K562 (cell line): ENCODE results near the gene LMX1B. TPM values are rescaled to one million over a fixed set of nuclear protein-coding genes. Genes with fewer than 3 reads are reported as not detected.

Source experiments
- ATAC-seq: fragments of 200-7000 bp; cut with Tn5 transposase; 3 replicates; pipeline ENCODE4 v1.9.1; 2020; ENCODE audit warnings: moderate library complexity
- BruUV-seq: library from RNA; stranded (reverse); fragments of 400-500 nt; replicated peaks from 2 replicates; lab custom pipeline; 2021; lab: Mats Ljungman, UMichigan
- CTCF ChIA-PET: fragments of 300-600 bp; formaldehyde crosslinking; extraction: SDS; loops from one replicate; lab custom pipeline; 2021; ENCODE audit warnings: low intra/inter-chr PET ratio; lab: Yijun Ruan, JAX
- POLR2A ChIA-PET: fragments of 300-600, 350-650 bp; sonication (Branson Sonifier 250); formaldehyde crosslinking; extraction: SDS; loops from one replicate; lab custom pipeline; 2021; ENCODE audit warnings: antibody characterized with exemption, inconsistent platforms; lab: Yijun Ruan, JAX
- DNase-seq, 4 experiments: peaks; one replicate each; pipeline versions ENCODE4 v3.0.0 to v3.0.0-alpha.2; 2011 to 2018; ENCODE audit warnings: low spot score in 3 of 4, mixed read lengths in 3 of 4; ENCODE audit errors: extremely low read depth in 1 of 4
- FAIRE-seq: peaks from 2 replicates; lab custom pipeline; 2011; peaks lifted over from hg19 to GRCh38; lab: Jason Lieb, UNC
- H2AFZ ChIP-seq: 2 replicates; pipeline ENCODE4 v1.6.0; 2011; ENCODE audit warnings: low read depth, low read length, control low read depth, inconsistent platforms
- H3K27ac ChIP-seq: fragments of 200-600 bp; 3 replicates; pipeline ENCODE4 v1.8.0; 2011; ENCODE audit warnings: low read depth, mild to moderate bottlenecking, control low read depth, inconsistent platforms, low read length, moderate library complexity, mixed read lengths; ENCODE audit errors: extremely low read depth
- H3K27me3 ChIP-seq, 2 experiments: fragments of 300-600 bp in 1 of 2; 2 replicates in 1 of 2; 3 replicates in 1 of 2; pipeline versions ENCODE4 v1.6.0 to v1.8.0; 2011; ENCODE audit warnings: inconsistent platforms in 2 of 2, low read length in 2 of 2, mild to moderate bottlenecking in 1 of 2, mixed read lengths in 1 of 2, moderate library complexity in 1 of 2; ENCODE audit not compliant: control insufficient read depth in 2 of 2, insufficient read depth in 2 of 2
- H3K36me3 ChIP-seq: fragments of 300-600 bp; 3 replicates; pipeline ENCODE4 v1.8.0; 2011; ENCODE audit warnings: mild to moderate bottlenecking, low read length, inconsistent platforms; ENCODE audit not compliant: control insufficient read depth, insufficient read depth
- H3K4me1 ChIP-seq, 2 experiments: fragments of 200-600 bp in 1 of 2; replicated peaks in 1 of 2; 2 replicates in 1 of 2; 3 replicates in 1 of 2; pipeline versions ENCODE4 v1.5.1 to v1.8.0; 2011; ENCODE audit warnings: inconsistent platforms in 2 of 2, low read length in 2 of 2, mild to moderate bottlenecking in 1 of 2, mixed read lengths in 1 of 2, moderate library complexity in 1 of 2; ENCODE audit not compliant: control insufficient read depth in 2 of 2, insufficient read depth in 2 of 2
- H3K4me2 ChIP-seq: 2 replicates; pipeline ENCODE4 v1.6.1; 2011; ENCODE audit warnings: low read length, control low read depth, inconsistent platforms, mixed read lengths; ENCODE audit not compliant: insufficient read depth
- H3K4me3 ChIP-seq: fragments of 200-600 bp; sonication (generic), shearing (Covaris generic); 2 replicates; pipeline ENCODE4 v1.5.1; 2016; ENCODE audit warnings: control low read depth, inconsistent platforms
- H3K79me2 ChIP-seq: fragments of 200-600 bp; 3 replicates; pipeline ENCODE4 v1.8.0; 2011; ENCODE audit warnings: low read length, inconsistent platforms; ENCODE audit not compliant: control insufficient read depth, insufficient read depth
- H3K9ac ChIP-seq, 2 experiments: 2 replicates each; pipeline versions ENCODE4 v1.6.0 to v1.6.1; 2011; ENCODE audit warnings: low read depth in 2 of 2, low read length in 2 of 2, control low read depth in 1 of 2, inconsistent platforms in 1 of 2, mild to moderate bottlenecking in 1 of 2, mixed read lengths in 1 of 2; ENCODE audit not compliant: insufficient read depth in 1 of 2
- H3K9me1 ChIP-seq: one replicate; pipeline ENCODE4 v1.6.0; 2011; ENCODE audit warnings: inconsistent platforms, mild to moderate bottlenecking, low read length, moderate library complexity; ENCODE audit not compliant: control insufficient read depth, insufficient read depth
- H3K9me3 ChIP-seq: replicated peaks from 2 replicates; pipeline ENCODE4 v1.5.1; 2011; ENCODE audit warnings: low read depth, low read length, inconsistent platforms; ENCODE audit not compliant: control insufficient read depth, insufficient read depth
- H4K20me1 ChIP-seq: replicated peaks from 2 replicates; pipeline ENCODE4 v1.6.1; 2011; ENCODE audit warnings: low read length, inconsistent platforms, mixed read lengths; ENCODE audit not compliant: control insufficient read depth, insufficient read depth
- HDAC3 ChIP-seq: fragments of 450-650 bp; IDR thresholded peaks from 2 replicates; pipeline ENCODE4 v1.6.1; 2018; ENCODE audit warnings: borderline replicate concordance, mild to moderate bottlenecking, moderate library complexity; ENCODE audit not compliant: partially characterized antibody
- HNRNPLL ChIP-seq: fragments of 200-400 bp; formaldehyde crosslinking; IDR thresholded peaks from 2 replicates; pipeline ENCODE4 v1.6.1; 2017; ENCODE audit warnings: low read length, low read depth, mild to moderate bottlenecking; ENCODE audit not compliant: poor library complexity, severe bottlenecking
- NRF1 ChIP-seq, 2 experiments: fragments of 450-650 bp; IDR thresholded peaks in 1 of 2; conservative IDR thresholded peaks in 1 of 2; 2 replicates each; pipeline ENCODE4 v1.6.1; 2014; ENCODE audit warnings: mild to moderate bottlenecking in 2 of 2
- ZNF184 ChIP-seq: sonication (generic); formaldehyde crosslinking; IDR thresholded peaks from 2 replicates; pipeline ENCODE4 v1.5.0; 2020; ENCODE audit warnings: missing genetic modification reagents
- ZNF24 ChIP-seq: fragments of 450-650 bp; IDR thresholded peaks from 2 replicates; pipeline ENCODE4 v1.6.1; 2016
- WGBS: fragments of 100-300 bp; shearing (Covaris generic); methylation state at CpG from one replicate; pipeline ENCODE4 v1.1.6; 2016; ENCODE audit warnings: low coverage, mixed read lengths; ENCODE audit not compliant: insufficient coverage; ENCODE audit errors: missing lambda C conversion rate; 5-methylcytosine and 5-hydroxymethylcytosine counted together
- in situ Hi-C: fragments of 300-500 bp; cut with MboI; formaldehyde crosslinking; loops from 4 replicates; pipeline ENCODE4 v1.15.0; 2018; ENCODE audit warnings: inconsistent platforms, mixed read lengths
- intact Hi-C: fragments of 100-400 bp; cut with micrococcal nuclease; formaldehyde crosslinking; loops from 2 replicates; pipeline ENCODE4 v1.14.2; 2022
- polyA plus RNA-seq, 8 experiments: library from polyadenylated mRNA; depleted of rRNA in 4 of 8; stranded (reverse) in 5 of 8; unstranded in 3 of 8; fragments of >200 nt; fragmentation: Nextera tagmentation in 2 of 8; fragmentation: Illumina TruSeq in 1 of 8; extraction: Ambion mirVana in 2 of 8; extraction: Trizol in 1 of 8; gene quantifications; 2 replicates each; pipeline versions ENCODE4 v1.2.1 to v1.2.3, GENCODE V29; 2011 to 2014; ENCODE audit warnings: inconsistent platforms in 1 of 8, missing spikeins in 1 of 8
- total RNA-seq, 7 experiments: library from RNA; depleted of rRNA in 6 of 7; stranded (reverse); fragments of >200 nt in 6 of 7; fragmentation: Illumina TruSeq in 2 of 7; extraction: Trizol in 2 of 7; gene quantifications; 2 replicates each; pipeline versions ENCODE4 v1.2.1 to v1.2.3, GENCODE V29; 2011 to 2021; ENCODE audit warnings: low replicate concordance in 1 of 7

LMX1B gene
- total and polyA plus RNA-seq, 9 of the 15 experiments (the other 6 are each of a cell fraction or from before 2014, with no cell fraction given): not detected

GRCh38 chr9:126666155-126666803, 52.6 kb downstream of the LMX1B start:
- Histone ChIP-seq H3K4me3 (no peak overlapping the region), H3K9me3 (no peaks in the 10 kb centered on the region), H3K9me1 (no peaks in the 10 kb centered on the region), H3K9ac (no peak overlapping the region), H3K4me1 (peaks cover 0 to 23% of the 10 kb centered on the region in 2 experiments; a peak in 2 of 5 replicates), H3K27ac (no peak overlapping the region), H3K36me3 (no peaks in the 10 kb centered on the region), H3K27me3 (peaks cover 16 to 62% of the 10 kb centered on the region in 2 experiments; a peak in 4 of 5 replicates), H4K20me1 (peaks cover 6% of the 10 kb centered on the region; the same call in 1 of the 2 replicates), H2AFZ (no peak overlapping the region), H3K79me2 (no peaks in the 10 kb centered on the region), H3K4me2 (no peak overlapping the region)
- ChIA-PET POLR2A (interaction anchor here (0.6 to 1.3 kb wide), 2 partner anchors 25 to 35 kb away, joined by 4 to 5 read pairs; no protein-coding TSS in a partner anchor), CTCF (no interaction called here)
- FAIRE-seq (no peak), DNase-seq (peak; percentile 23 to 45 (median 38)), ATAC-seq (peak; percentile 73)
- intact Hi-C loops: no loop called here
- WGBS: 0% methylated on average over 13 of the region's 13 CpGs
- BruUV-seq: no TSS peak
- in situ Hi-C loops: no loop called here
- TF ChIP-seq HNRNPLL (peak; percentile 98), ZNF24 (peak; percentile 91), NRF1 (conservative IDR thresholded peaks at IDR 0.05 in 1 of 2, IDR thresholded peaks at IDR 0.05 in 1 of 2) (peak; percentile 81 to 85), ZNF184 (CRISPR knock-in tag) (no peak), HDAC3 (peak; percentile 95)
